Pancreas (tissue), 10 donors: Measurements from ENCODE around the gene PHLDA3. TPM values are rescaled to one million over a fixed set of nuclear protein-coding genes. Genes with fewer than 3 reads are reported as not detected.
"Not testable (repeated sequence)": the region's sequence is repeated elsewhere in the genome, so short reads cannot be mapped to it uniquely, and the experiment has no call there.

Source experiments
- ATAC-seq, 4 donors: fragments of 200-7000 bp; cut with Tn5 transposase; one replicate each; pipeline versions ENCODE4 v1.8.0 to v1.9.1; 2020; ENCODE audit warnings: mild to moderate bottlenecking in 4 of 4, moderate library complexity in 4 of 4
- DNase-seq, 6 donors: peaks; one replicate each; pipeline ENCODE4 v3.0.0-alpha.2; 2020
- FAIRE-seq: peaks from 2 replicates; lab custom pipeline; 2012; peaks lifted over from hg19 to GRCh38; lab: Jason Lieb, UNC
- H3K27ac ChIP-seq, 4 donors: fragments of 200-600 bp; sonication (generic); 1 replicate in 3 of 4; 2 replicates in 1 of 4; pipeline versions ENCODE4 v1.5.0 to v1.8.0; 2020
- H3K27me3 ChIP-seq, 4 donors: fragments of 200-600 bp; one replicate each; pipeline ENCODE4 v1.8.0; 2021
- H3K36me3 ChIP-seq, 3 donors: fragments of 200-600 bp; sonication (generic) in 1 of 3; one replicate each; pipeline versions ENCODE4 v1.5.0 to v1.8.0; 2020 to 2021
- H3K4me1 ChIP-seq, 3 donors: fragments of 200-600 bp; one replicate each; pipeline ENCODE4 v1.8.0; 2021
- H3K4me3 ChIP-seq, 4 donors: fragments of 200-600 bp; sonication (generic) in 2 of 4; one replicate each; pipeline versions ENCODE4 v1.5.0 to v1.8.0; 2020 to 2021
- H3K9me3 ChIP-seq, 4 donors: fragments of 200-600 bp; one replicate each; pipeline ENCODE4 v1.8.0; 2021
- CTCF ChIP-seq, 4 donors: fragments of 200-600 bp; sonication (generic) in 3 of 4; IDR thresholded peaks; one replicate each; pipeline versions ENCODE4 v1.5.0 to v1.8.0; 2021; ENCODE audit warnings: antibody characterized with exemption in 4 of 4
- WGBS, 2 donors: extraction: QIAGEN DNeasy Blood & Tissue Kit; methylation state at CpG; one replicate each; pipeline ENCODE4 v1.1.7; 2013; 5-methylcytosine and 5-hydroxymethylcytosine counted together
- intact Hi-C, 3 donors: fragments of 100-400 bp; cut with DNase I; formaldehyde crosslinking; loops; one replicate each; pipeline versions ENCODE4 v1.11.1 to v1.14.2; 2022
- polyA plus RNA-seq, 2 donors: library from polyadenylated mRNA; stranded (reverse); fragments of 200-250 nt; gene quantifications; one replicate each; pipeline ENCODE4 v1.2.3, GENCODE V29; 2013
- total RNA-seq, 6 donors: library from RNA; stranded (reverse); fragmentation: NEBNext Ultra II Directional in 4 of 6; extraction: Animal tissue kit (Norgen Biotek cat#: 25700) in 4 of 6; gene quantifications; one replicate each; pipeline versions ENCODE4 v1.2.1 to v1.2.4, GENCODE V29; 2021 to 2023
- donor health status: healthy with polysubstance abuse.
- donor health status: DM: no; HTN: no; CAD: no; lungs with moderate emphysema.
- donor health status: DM: no; HTN: no; CAD: no.
- donor health status: control.
- donor health status: control.
- donor health status: Bipolar disorder and iron deficiency.
- donor health status: DM: yes; HTN: yes; CAD: no.
- donor health status: DM: no; HTN: no; CAD: no.
- donor health status: DM: no; HTN: no; CAD: no.
- donor health status: DM: yes; HTN: yes; CAD: no.

PHLDA3 gene
- total and polyA plus RNA-seq, 8 donors = 8.6 to 24.4 (median 12.8) TPM

- peak overlapping the region in 1 of 4 donors; percentile 45 for H3K4me3 ChIP-seq
- ATAC-seq = peak; percentile 77 to 91 (median 83)
- no peaks in the 10 kb centered on the region for H3K9me3 ChIP-seq
- H3K27ac ChIP-seq = peak overlapping the region in 1 of 4 donors; percentile 77
- H3K36me3 ChIP-seq = peaks cover 0 to 24% (median 7%) of the 10 kb centered on the region in 3 donors
- intact Hi-C loops = loop anchor here in 1 of 3 donors (5.0 kb wide), 1 partner anchor 35 kb away; no protein-coding TSS in a partner anchor
- H3K4me1 ChIP-seq = peaks cover 3 to 20% (median 10%) of the 10 kb centered on the region in 3 donors
- DNase-seq = peak; percentile 82 to 95 (median 90)
- WGBS, 2 donors = 8% methylated on average over 33 to 35 of the region's 35 CpGs
- peak; percentile 87 to 89 (median 88) for TF ChIP-seq CTCF (IDR thresholded peaks at IDR 0.05)
- FAIRE-seq = no peak
- H3K27me3 ChIP-seq = no peaks in the 10 kb centered on the region
Measured at GRCh38 chr1:201481761-201482493, 12.9 kb upstream of the PHLDA3 start.

- no peak for FAIRE-seq
- Histone ChIP-seq H3K27me3 (no peaks in the 10 kb centered on the region), H3K4me3 (peak overlapping the region in 2 of 4 donors; percentile 28 to 45), H3K36me3 (peaks cover 0 to 16% (median 7%) of the 10 kb centered on the region in 3 donors), H3K4me1 (peaks cover 3 to 20% (median 10%) of the 10 kb centered on the region in 3 donors), H3K27ac (peak overlapping the region in 2 of 4 donors; percentile 71 to 77), H3K9me3 (no peaks in the 10 kb centered on the region)
- WGBS, 2 donors = 7% methylated on average over 17 of the region's 17 CpGs
- no peak for TF ChIP-seq CTCF (IDR thresholded peaks at IDR 0.05)
- intact Hi-C loops = loop anchor here in 1 of 3 donors (5.0 kb wide), 1 partner anchor 36 kb away; no protein-coding TSS in a partner anchor
- ATAC-seq = peak in 3 of 4 donors; percentile 0 to 4 (median 1)
- DNase-seq = no peak
Measured at GRCh38 chr1:201481004-201481380, 12.0 kb upstream of the PHLDA3 start.

- TF ChIP-seq CTCF (IDR thresholded peaks at IDR 0.05) = no peak
- peak overlapping the region; percentile 55 to 77 (median 70) for H3K27ac ChIP-seq
- intact Hi-C loops = loop anchor here in 1 of 3 donors (5.0 kb wide), 1 partner anchor 37 kb away; no protein-coding TSS in a partner anchor
- peak; percentile 81 to 85 (median 84) for ATAC-seq
- no peaks in the 10 kb centered on the region for H3K27me3 ChIP-seq
- DNase-seq = peak; percentile 87 to 94 (median 89)
- H3K4me1 ChIP-seq = peaks cover 3 to 20% (median 10%) of the 10 kb centered on the region in 3 donors
- 2% methylated on average over 35 to 37 of the region's 37 CpGs for WGBS, 2 donors
- H3K4me3 ChIP-seq = peak overlapping the region in 2 of 4 donors; percentile 28 to 45
- no peak for FAIRE-seq
- peaks cover 0 to 11% (median 3%) of the 10 kb centered on the region in 3 donors for H3K36me3 ChIP-seq
- no peaks in the 10 kb centered on the region for H3K9me3 ChIP-seq
Measured at GRCh38 chr1:201480231-201481003, 11.4 kb upstream of the PHLDA3 start.

GRCh38 chr1:201479201-201479730 lies 10.3 kb upstream of the PHLDA3 start:
- TF ChIP-seq CTCF (IDR thresholded peaks at IDR 0.05) = no peak
- intact Hi-C loops = no loop called here
- Histone ChIP-seq H3K27me3 (no peaks in the 10 kb centered on the region), H3K36me3 (peaks cover 0 to 7% (median 0%) of the 10 kb centered on the region in 3 donors), H3K27ac (no peak overlapping the region), H3K4me1 (peaks cover 3 to 20% (median 10%) of the 10 kb centered on the region in 3 donors), H3K9me3 (no peaks in the 10 kb centered on the region), H3K4me3 (no peak overlapping the region)
- FAIRE-seq (no peak), DNase-seq (peak in 1 of 6 donors; percentile 14), ATAC-seq (no peak)
- WGBS, 2 donors = 88 to 95% methylated on average over 4 of the region's 4 CpGs

- 90 to 92% methylated on average over 3 of the region's 3 CpGs for WGBS, 2 donors
- H3K27ac ChIP-seq, ATAC-seq, intact Hi-C loops, H3K27me3 ChIP-seq, H3K4me3 ChIP-seq, H3K36me3 ChIP-seq, FAIRE-seq, DNase-seq, H3K9me3 ChIP-seq: not testable (repeated sequence)
- H3K4me1 ChIP-seq = peaks cover 3 to 20% (median 10%) of the 10 kb centered on the region in 3 donors
Measured at GRCh38 chr1:201478666-201479065, 9.7 kb upstream of the PHLDA3 start.
